ENCODE data around the gene ARHGAP8.
"Not testable (repeated sequence)": the region's sequence is repeated elsewhere in the genome, so short reads cannot be mapped to it uniquely, and the experiment has no call there.

Gene ARHGAP8

GRCh38 chr22:44738347-44738715 is 14.0 kb upstream of the ARHGAP8 start:
- DNase-seq, result no peak
- no peaks in the 10 kb centered on the region for H3K9me3 ChIP-seq (ENCODE audit: severe bottlenecking)
- TF ChIP-seq CTCF (IDR thresholded peaks at IDR 0.05; ENCODE audit: low read depth, low read length), result no peak
- H3K27ac ChIP-seq, result no peak overlapping the region
- H3K36me3 ChIP-seq, result no peaks in the 10 kb centered on the region
- no peaks in the 10 kb centered on the region for H3K27me3 ChIP-seq (ENCODE audit: insufficient read depth, low read depth, severe bottlenecking)
- no peak overlapping the region for H3K4me3 ChIP-seq (ENCODE audit: low read depth, low read length)

- no peak for DNase-seq
- Histone ChIP-seq H3K27me3 (ENCODE audit: insufficient read depth, low read depth, severe bottlenecking) (no peaks in the 10 kb centered on the region), H3K4me3 (ENCODE audit: low read depth, low read length) (no peak overlapping the region), H3K36me3 (no peaks in the 10 kb centered on the region), H3K27ac (no peak overlapping the region), H3K9me3 (ENCODE audit: severe bottlenecking) (no peaks in the 10 kb centered on the region)
- no peak for TF ChIP-seq CTCF (IDR thresholded peaks at IDR 0.05; ENCODE audit: low read depth, low read length)
Measured at GRCh38 chr22:44739024-44739423, 13.4 kb upstream of the ARHGAP8 start.

GRCh38 chr22:44739666-44740065 is 12.7 kb upstream of the ARHGAP8 start:
- not testable (repeated sequence) for DNase-seq; H3K27ac ChIP-seq; H3K27me3 ChIP-seq (ENCODE audit: insufficient read depth, low read depth, severe bottlenecking); H3K4me3 ChIP-seq (ENCODE audit: low read depth, low read length); H3K9me3 ChIP-seq (ENCODE audit: severe bottlenecking); H3K36me3 ChIP-seq

GRCh38 chr22:44740307-44740706 is 12.1 kb upstream of the ARHGAP8 start:
- no peak for DNase-seq
- Histone ChIP-seq H3K4me3 (ENCODE audit: low read depth, low read length) (no peak overlapping the region), H3K27ac (no peak overlapping the region), H3K9me3 (ENCODE audit: severe bottlenecking) (no peaks in the 10 kb centered on the region), H3K36me3 (no peaks in the 10 kb centered on the region), H3K27me3 (ENCODE audit: insufficient read depth, low read depth, severe bottlenecking) (no peaks in the 10 kb centered on the region)
- no peak for TF ChIP-seq CTCF (IDR thresholded peaks at IDR 0.05; ENCODE audit: low read depth, low read length)

- Histone ChIP-seq H3K27me3 (ENCODE audit: insufficient read depth, low read depth, severe bottlenecking) (no peaks in the 10 kb centered on the region), H3K4me3 (ENCODE audit: low read depth, low read length) (no peak overlapping the region)
Measured at GRCh38 chr22:44741929-44742328, 10.4 kb upstream of the ARHGAP8 start.

GRCh38 chr22:44743247-44743646 is 9.1 kb upstream of the ARHGAP8 start:
- DNase-seq, result no peak
- no peak overlapping the region for H3K27ac ChIP-seq
- H3K9me3 ChIP-seq (ENCODE audit: severe bottlenecking), result no peaks in the 10 kb centered on the region
- no peaks in the 10 kb centered on the region for H3K27me3 ChIP-seq (ENCODE audit: insufficient read depth, low read depth, severe bottlenecking)
- no peak for TF ChIP-seq CTCF (IDR thresholded peaks at IDR 0.05; ENCODE audit: low read depth, low read length)
- no peak overlapping the region for H3K4me3 ChIP-seq (ENCODE audit: low read depth, low read length)
- H3K36me3 ChIP-seq, result no peaks in the 10 kb centered on the region

More at GRCh38 chr22:44741929-44742328, 10.4 kb upstream of the ARHGAP8 start:
- no peak for DNase-seq
- H3K27ac ChIP-seq, result no peak overlapping the region
- no peak for TF ChIP-seq CTCF (IDR thresholded peaks at IDR 0.05; ENCODE audit: low read depth, low read length)
- no peaks in the 10 kb centered on the region for H3K9me3 ChIP-seq (ENCODE audit: severe bottlenecking)
- no peaks in the 10 kb centered on the region for H3K36me3 ChIP-seq

Data from WERI-Rb-1 (cell line).